ENCODE data around the gene PLEKHH3. TPM values are rescaled to one million over a fixed set of nuclear protein-coding genes. Genes with fewer than 3 reads are reported as not detected.
A peak's percentile ranks its signal among the peaks of the same experiment; 100 is the strongest.
"Not testable (repeated sequence)": the region's sequence is repeated elsewhere in the genome, so short reads cannot be mapped to it uniquely, and the experiment has no call there.

The PLEKHH3 gene
- total RNA-seq, 1 donor from 2014 or later, result 64.2 TPM

DNA sequence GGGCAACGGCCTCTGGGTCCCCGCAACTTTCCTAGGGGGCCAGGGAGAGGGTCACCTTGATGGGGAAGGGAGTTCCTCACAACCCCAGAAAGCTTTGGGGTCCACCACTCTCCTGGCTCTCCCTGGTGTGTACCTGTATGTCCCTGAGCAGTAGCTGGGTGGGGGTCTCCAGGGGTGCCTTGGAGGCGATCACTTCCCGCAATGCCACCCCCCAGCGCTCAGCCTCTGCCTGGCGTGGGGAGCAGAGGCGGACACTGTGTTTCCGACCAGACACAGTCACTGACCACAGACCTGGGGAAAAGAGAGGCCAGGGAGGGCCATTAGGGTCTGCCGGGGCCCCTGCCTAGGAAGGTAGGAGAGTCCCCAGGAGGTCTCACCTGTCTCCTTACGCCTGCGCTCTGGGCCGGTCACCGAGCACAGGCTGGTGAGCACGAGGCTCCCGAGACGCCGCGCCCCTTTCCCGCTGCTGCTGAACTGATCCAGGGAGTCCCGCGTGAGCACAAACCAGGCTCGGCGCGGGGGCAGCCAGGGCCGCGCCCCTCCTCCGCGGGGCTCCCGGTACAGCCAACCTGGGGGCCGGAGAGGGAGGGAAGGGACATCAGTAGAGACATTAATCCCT lies 3.4 kb downstream of the PLEKHH3 start:
- DNase-seq (ENCODE audit: low spot score), result no peak

GRCh38 chr17:42672038-42672437 lies 4.8 kb downstream of the PLEKHH3 start:
- DNase-seq (ENCODE audit: low spot score), result no peak

DNA sequence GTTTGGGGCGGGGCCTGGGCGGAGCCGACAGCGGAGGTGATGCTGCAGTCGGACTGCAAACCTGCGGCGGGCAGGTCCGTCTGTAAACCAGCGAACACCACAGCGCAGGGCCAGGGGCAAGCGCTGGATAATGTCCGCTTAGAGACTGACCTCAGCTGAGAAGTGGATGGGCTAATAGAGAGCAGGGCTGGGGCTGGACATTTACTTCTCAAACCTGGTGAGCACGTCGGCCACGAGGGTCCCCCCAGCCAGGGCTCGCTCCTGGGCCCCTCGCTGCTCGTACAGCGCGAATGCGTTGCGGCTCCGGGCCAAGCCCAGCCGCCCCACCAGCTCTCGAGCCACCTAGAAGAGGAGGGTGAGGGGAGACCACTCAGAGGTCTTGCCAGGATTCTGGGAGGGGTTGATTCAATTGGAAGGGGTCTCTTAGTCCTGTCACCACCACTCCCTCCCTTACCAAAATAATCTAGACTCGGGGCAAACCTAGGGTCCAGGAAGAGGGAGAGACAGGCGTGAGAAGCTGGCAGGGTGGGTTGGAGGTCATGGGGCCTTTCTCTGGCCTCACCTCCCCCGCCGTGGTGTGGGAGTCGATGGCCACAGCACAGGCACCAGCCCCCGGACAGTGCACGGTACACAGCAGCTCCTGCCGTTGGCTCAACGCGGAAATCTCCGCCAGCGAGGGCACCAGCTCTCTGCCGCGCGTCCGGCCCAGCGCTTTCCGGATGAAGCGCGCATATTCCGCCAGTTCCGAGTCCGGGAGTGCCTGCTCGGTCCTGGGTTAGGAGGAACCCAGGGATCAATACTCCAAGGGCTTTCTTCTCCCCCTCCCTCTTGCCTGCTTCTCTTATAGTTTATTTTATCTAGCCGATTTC lies 5.8 kb downstream of the PLEKHH3 start:
- DNase-seq (ENCODE audit: low spot score), result no peak

GRCh38 chr17:42669977-42670788 lies 6.6 kb downstream of the PLEKHH3 start:
- DNase-seq (ENCODE audit: low spot score), result no peak

DNA sequence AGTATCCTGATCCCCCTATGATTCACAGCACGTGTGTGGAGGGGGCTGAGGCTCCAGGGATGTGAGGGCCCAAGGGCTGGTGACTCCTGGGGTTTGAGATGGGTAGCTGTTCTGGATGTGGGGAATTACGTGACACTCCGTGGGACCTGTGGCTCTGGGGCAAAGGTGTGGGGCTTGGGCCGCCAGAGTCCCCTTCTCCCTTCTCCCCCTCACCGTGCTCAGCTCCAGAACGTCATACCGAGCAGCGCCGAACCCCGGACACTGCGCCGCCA lies 7.2 kb downstream of the PLEKHH3 start:
- no peak for DNase-seq (ENCODE audit: low spot score)

GRCh38 chr17:42667088-42667951 lies 9.5 kb downstream of the PLEKHH3 start:
- DNase-seq (ENCODE audit: low spot score), result peak; percentile 75

DNA sequence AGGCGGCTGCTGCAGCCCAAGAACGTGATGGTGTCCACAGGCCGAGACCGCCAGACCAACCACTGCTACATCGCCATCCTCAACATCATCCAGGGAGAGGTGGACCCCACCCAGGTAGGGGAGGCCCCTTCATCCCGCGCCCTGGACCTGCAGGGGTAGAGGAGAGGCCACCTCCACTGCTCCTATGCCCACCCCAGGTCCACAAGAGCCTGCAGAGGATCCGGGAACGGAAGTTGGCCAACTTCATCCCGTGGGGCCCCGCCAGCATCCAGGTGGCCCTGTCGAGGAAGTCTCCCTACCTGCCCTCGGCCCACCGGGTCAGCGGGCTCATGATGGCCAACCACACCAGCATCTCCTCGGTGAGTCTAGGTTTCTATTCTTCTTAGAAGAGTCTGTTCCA lies 10.7 kb downstream of the PLEKHH3 start:
- not testable (repeated sequence) for DNase-seq (ENCODE audit: low spot score)

DNA sequence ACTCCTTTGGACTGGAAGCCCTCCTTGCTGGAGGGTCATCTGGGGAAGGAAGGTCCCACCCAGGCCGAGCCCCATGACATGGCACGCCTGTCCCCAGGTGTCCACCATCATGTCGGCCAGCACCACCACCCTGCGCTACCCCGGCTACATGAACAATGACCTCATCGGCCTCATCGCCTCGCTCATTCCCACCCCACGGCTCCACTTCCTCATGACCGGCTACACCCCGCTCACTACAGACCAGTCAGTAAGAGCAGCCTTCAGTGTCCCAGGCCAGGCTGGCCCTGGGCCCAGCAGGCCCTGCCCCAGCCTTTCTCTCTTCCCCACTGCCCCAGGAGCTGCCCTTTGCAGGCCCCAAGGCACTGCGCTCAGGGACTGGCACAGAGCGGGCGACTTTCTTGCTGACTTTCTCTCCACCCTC lies 11.2 kb downstream of the PLEKHH3 start:
- no peak for DNase-seq (ENCODE audit: low spot score)

- no peak for DNase-seq (ENCODE audit: low spot score)
Measured at GRCh38 chr17:42660692-42661345, 16.0 kb downstream of the PLEKHH3 start.

- DNase-seq (ENCODE audit: low spot score), result not testable (repeated sequence)
Measured at GRCh38 chr17:42659932-42660274, 16.9 kb downstream of the PLEKHH3 start.

GRCh38 chr17:42659079-42659931 lies 17.5 kb downstream of the PLEKHH3 start, which contains the start of gene TUBG2:
Gene TUBG2, plus strand, starts transcription at chr17:42659284. Its CDS starts 220 bp downstream, at chr17:42659504.
- peak; percentile 90 for DNase-seq (ENCODE audit: low spot score)

DNA sequence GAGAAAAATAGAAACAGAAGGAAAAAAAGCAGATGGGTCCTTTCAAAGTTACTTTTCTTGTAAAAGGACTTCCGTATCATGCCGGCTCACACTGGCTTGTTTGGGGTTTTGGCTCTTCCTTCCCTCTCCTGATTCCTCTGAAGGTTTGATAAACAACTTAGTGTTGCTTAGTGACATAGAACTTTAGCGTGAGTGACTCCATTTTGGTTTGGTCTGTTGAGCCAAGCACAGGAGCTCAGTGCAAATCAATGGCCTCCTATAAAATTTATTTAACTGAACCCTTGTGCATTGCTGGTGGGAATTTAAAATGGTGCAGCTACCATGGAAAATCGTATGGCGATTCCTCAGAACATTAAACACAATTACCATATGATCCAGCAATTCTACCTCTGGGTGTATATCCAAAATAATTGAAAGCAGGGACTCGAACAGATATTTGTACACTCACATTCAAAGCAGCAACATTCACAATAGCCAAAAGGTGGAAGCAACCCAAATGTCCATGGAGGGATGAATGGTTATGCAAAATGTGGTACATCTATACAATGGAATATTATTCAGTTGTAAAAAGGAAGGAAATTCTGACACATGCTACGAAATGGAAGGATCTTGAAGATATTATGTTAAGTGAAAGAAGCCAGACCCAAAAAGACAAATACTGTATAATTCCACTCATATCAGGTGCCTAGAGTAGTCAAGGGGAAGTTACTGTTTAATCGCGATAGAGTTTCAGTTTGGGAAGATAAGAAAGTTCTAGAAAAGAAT lies 18.8 kb downstream of the PLEKHH3 start:
- no peak for DNase-seq (ENCODE audit: low spot score)

DNA sequence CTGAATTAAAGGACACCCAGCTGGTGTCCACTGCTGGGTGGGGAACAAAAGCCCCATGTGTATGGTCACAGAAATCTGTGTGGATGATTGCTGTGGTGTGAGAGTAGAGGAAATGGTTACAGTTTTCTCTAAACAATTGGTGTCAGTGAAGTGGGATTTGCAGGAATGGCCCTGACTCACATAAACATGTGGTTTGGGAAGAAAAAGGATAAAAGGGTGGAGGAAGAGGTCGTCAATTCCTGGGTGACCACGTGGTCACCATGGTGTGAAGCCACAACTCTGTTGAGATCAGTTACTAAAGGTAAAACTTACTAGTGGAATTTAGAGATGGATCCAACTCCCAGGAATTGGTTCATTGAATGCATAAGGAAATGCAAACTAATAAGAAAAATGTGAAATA lies 21.3 kb downstream of the PLEKHH3 start:
- no peak for DNase-seq (ENCODE audit: low spot score)

- DNase-seq (ENCODE audit: low spot score), result no peak
Measured at GRCh38 chr17:42653179-42654124, 23.3 kb downstream of the PLEKHH3 start.

DNA sequence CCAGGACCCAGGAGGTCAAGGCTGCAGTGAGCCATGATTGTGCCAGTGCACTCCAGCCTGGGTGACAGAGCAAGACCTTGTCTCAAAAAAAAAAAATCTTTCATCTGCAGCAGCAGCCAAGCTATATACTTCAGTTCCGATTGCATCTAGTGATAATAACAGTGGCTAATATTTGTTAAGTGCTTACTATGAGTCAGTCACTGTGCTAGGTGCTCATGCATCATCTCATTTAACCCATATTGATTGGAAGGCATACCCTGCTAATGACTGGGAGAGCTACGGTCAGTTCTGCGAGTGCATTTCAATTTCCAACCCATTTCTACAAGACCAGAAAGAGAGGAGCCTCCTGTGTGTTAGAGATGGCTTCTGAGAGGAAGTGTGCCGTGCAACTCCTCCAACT lies 25.4 kb downstream of the PLEKHH3 start:
- no peak for DNase-seq (ENCODE audit: low spot score)

DNA sequence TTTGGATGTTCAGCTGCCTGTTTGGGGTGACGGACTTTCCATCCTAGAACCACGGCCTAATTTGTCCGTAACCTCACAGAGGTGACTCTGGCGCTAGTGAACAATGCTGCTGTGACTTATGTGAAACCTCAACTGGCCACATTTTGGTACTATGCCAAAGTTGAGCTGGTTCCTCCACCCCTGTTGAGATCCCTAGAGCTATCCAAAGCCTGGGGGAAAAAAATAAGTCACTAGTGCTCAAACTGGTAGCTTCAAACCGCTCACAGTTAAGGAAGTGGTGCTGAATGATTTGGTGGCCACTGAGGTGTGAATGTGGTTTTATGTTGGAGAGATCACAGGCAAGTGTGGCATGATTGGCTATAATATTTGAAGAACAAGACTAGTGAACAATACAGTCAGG lies 29.0 kb downstream of the PLEKHH3 start:
- DNase-seq (ENCODE audit: low spot score), result no peak

DNA sequence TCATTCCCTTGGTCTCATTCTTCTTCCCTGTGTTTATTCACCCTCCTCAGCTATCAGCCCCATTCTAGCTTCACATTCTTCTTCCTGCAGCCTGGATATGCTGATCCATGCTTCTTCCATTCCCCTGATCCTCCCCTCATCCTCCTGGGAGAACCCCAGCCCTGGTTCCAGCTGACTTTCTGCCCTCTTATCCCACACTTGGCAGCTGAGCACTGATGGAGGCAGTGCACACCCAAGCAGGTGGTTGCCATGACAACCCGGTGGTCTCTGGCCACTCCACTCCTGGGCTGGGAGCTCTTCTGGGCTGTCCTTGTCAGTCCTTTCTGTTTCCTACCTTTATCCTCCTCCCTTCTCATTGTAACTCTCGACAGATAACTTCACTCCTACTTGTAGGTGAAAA lies 34.5 kb downstream of the PLEKHH3 start:
- no peak for DNase-seq (ENCODE audit: low spot score)

DNA sequence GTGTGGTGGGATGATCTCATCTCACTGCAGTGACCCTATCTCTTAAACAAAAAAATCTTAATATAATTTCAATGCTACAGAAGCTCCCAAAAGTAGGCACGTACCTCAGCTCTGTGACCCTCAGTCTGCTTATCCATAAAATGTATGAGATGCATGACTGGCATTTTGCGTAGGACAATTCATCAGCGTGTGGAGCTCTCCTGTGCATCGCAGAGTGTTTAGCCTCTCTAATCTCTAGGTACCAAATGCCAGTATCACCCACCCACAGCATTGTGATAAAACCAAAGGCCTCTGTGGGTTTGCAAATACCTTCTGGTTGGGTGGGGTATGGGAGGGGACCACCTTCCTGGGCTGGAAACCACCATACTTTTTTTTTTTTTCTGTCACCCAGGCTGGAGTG lies 36.7 kb downstream of the PLEKHH3 start:
- DNase-seq (ENCODE audit: low spot score), result no peak

Measured in ureter (tissue), 1 donor.